Psoas muscle (tissue), 8 donors: ENCODE data around the gene PCID2. TPM values are rescaled to one million over a fixed set of nuclear protein-coding genes. Genes with fewer than 3 reads are reported as not detected.
"Not testable (repeated sequence)": the region's sequence is repeated elsewhere in the genome, so short reads cannot be mapped to it uniquely, and the experiment has no call there.

Experiments
- ATAC-seq, 4 donors: fragments of 200-7000 bp; cut with Tn5 transposase; one replicate each; pipeline ENCODE4 v1.9.1; 2020; ENCODE audit warnings: moderate library complexity in 3 of 4, mild to moderate bottlenecking in 2 of 4
- DNase-seq, 2 donors: peaks; one replicate each; pipeline ENCODE4 v3.0.0-alpha.2; 2020
- H3K27ac ChIP-seq: fragments of 200-600 bp; one replicate; pipeline ENCODE4 v1.8.0; 2022
- H3K27me3 ChIP-seq, 3 donors: fragments of 200-600 bp in 1 of 3; one replicate each; pipeline versions ENCODE4 v1.6.1 to v1.8.0; 2013 to 2022; ENCODE audit warnings: low read length in 2 of 3, mild to moderate bottlenecking in 2 of 3, moderate library complexity in 1 of 3; ENCODE audit not compliant: insufficient read depth in 3 of 3
- H3K36me3 ChIP-seq, 2 donors: fragments of 200-600 bp in 1 of 2; one replicate each; pipeline versions ENCODE4 v1.6.1 to v1.8.0; 2013 to 2022; ENCODE audit warnings: low read depth in 1 of 2, mild to moderate bottlenecking in 1 of 2, moderate library complexity in 1 of 2; ENCODE audit not compliant: insufficient read depth in 1 of 2
- H3K4me1 ChIP-seq: fragments of 200-600 bp; one replicate; pipeline ENCODE4 v1.8.0; 2022
- H3K4me3 ChIP-seq: fragments of 200-600 bp; one replicate; pipeline ENCODE4 v1.8.0; 2022; ENCODE audit warnings: mild to moderate bottlenecking
- H3K9me3 ChIP-seq: fragments of 200-600 bp; one replicate; pipeline ENCODE4 v1.8.0; 2022
- WGBS, 3 donors: extraction: QIAGEN DNeasy Blood & Tissue Kit; methylation state at CpG; one replicate each; pipeline versions ENCODE4 v1.1.6 to v1.1.7; 2013; 5-methylcytosine and 5-hydroxymethylcytosine counted together
- intact Hi-C, 2 donors: fragments of 100-400 bp; cut with DNase I; formaldehyde crosslinking; loops; one replicate each; pipeline versions ENCODE4 v1.11.0 to v1.14.2; 2022
- polyA plus RNA-seq, 3 donors: library from polyadenylated mRNA; stranded (reverse); fragments of 200-250 nt; gene quantifications; one replicate each; pipeline ENCODE4 v1.2.3, GENCODE V29; 2013
- total RNA-seq, 4 donors: library from RNA; stranded (reverse); fragmentation: NEBNext Ultra II Directional in 2 of 4; extraction: Animal tissue kit (Norgen Biotek cat#: 25700) in 2 of 4; gene quantifications; one replicate each; pipeline versions ENCODE4 v1.2.1 to v1.2.4, GENCODE V29; 2021 to 2023
- TF ChIP-seq, protein P1 (sequence below): fragments of 200-600 bp; IDR thresholded peaks from one replicate; pipeline ENCODE4 v1.8.0; 2022; ENCODE audit warnings: antibody characterized with exemption
- donor health status: healthy with polysubstance abuse.
- donor health status: DM: no; HTN: no; CAD: no; lungs with moderate emphysema.
- donor health status: Bipolar disorder and iron deficiency.
- donor health status: healthy.
- donor health status: DM: yes; HTN: yes; CAD: no.
- donor health status: DM: no; HTN: no; CAD: no.
- donor health status: DM: no; HTN: no; CAD: no.
- donor health status: DM: yes; HTN: yes; CAD: no.

The PCID2 gene
- total and polyA plus RNA-seq, 7 donors, result 19.9 to 37.1 (median 26.6) TPM

GRCh38 chr13:113243847-113244246, 35.4 kb upstream of the PCID2 start:
- Histone ChIP-seq H3K27me3 (no peaks in the 10 kb centered on the region), H3K36me3 (peaks cover 20 to 100% of the 10 kb centered on the region in 2 donors), H3K4me1 (no peaks in the 10 kb centered on the region), H3K9me3 (no peaks in the 10 kb centered on the region), H3K27ac (peak overlapping the region; percentile 15), H3K4me3 (no peak overlapping the region)
- ATAC-seq, result peak in 3 of 4 donors; percentile 42 to 72 (median 53)
- TF ChIP-seq, protein P1, sequence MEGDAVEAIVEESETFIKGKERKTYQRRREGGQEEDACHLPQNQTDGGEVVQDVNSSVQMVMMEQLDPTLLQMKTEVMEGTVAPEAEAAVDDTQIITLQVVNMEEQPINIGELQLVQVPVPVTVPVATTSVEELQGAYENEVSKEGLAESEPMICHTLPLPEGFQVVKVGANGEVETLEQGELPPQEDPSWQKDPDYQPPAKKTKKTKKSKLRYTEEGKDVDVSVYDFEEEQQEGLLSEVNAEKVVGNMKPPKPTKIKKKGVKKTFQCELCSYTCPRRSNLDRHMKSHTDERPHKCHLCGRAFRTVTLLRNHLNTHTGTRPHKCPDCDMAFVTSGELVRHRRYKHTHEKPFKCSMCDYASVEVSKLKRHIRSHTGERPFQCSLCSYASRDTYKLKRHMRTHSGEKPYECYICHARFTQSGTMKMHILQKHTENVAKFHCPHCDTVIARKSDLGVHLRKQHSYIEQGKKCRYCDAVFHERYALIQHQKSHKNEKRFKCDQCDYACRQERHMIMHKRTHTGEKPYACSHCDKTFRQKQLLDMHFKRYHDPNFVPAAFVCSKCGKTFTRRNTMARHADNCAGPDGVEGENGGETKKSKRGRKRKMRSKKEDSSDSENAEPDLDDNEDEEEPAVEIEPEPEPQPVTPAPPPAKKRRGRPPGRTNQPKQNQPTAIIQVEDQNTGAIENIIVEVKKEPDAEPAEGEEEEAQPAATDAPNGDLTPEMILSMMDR, result no peak
- intact Hi-C loops, result no loop called here
- DNase-seq, result no peak
- 35 to 63% (median 50%) methylated on average over 6 of the region's 6 CpGs for WGBS, 3 donors

GRCh38 chr13:113241623-113242022, 33.2 kb upstream of the PCID2 start:
- ATAC-seq, H3K9me3 ChIP-seq, H3K27ac ChIP-seq, H3K27me3 ChIP-seq, H3K4me3 ChIP-seq, intact Hi-C loops, DNase-seq, H3K4me1 ChIP-seq: not testable (repeated sequence)
- WGBS, 3 donors, result 72 to 88% (median 80%) methylated on average over 8 of the region's 8 CpGs
- H3K36me3 ChIP-seq, result peaks cover 13 to 100% of the 10 kb centered on the region in 2 donors

DNA sequence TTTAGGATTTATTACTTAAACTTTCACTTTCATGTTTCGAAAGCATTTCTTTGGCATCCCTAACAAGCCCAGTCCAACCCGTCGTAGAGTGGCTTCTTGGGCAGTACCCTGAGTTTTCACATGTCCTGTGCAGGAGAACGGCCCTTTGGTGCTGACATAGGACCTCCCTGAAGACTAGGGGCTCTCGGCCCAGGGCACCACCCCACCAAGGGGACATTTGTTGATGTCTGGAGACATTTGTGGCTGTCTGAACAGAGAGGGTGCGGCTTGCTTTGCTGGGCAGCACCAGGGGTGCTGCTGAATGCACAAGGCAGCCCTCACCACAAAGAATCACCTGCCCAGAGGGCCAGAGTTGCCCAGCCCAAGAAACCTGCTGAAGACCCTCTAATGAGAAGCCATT, 31.5 kb upstream of the PCID2 start:
- TF ChIP-seq, protein P1, result no peak
- Histone ChIP-seq H3K36me3 (peaks cover 6 to 97% of the 10 kb centered on the region in 2 donors), H3K4me3 (no peak overlapping the region), H3K4me1 (no peaks in the 10 kb centered on the region), H3K27me3 (no peaks in the 10 kb centered on the region), H3K9me3 (no peaks in the 10 kb centered on the region), H3K27ac (no peak overlapping the region)
- intact Hi-C loops, result no loop called here
- DNase-seq (no peak), ATAC-seq (no peak)
- 85 to 93% (median 87%) methylated on average over 6 of the region's 6 CpGs for WGBS, 3 donors

GRCh38 chr13:113239357-113239756, 30.9 kb upstream of the PCID2 start:
- Histone ChIP-seq H3K4me3 (no peak overlapping the region), H3K36me3 (peaks cover 6 to 97% of the 10 kb centered on the region in 2 donors), H3K27me3 (no peaks in the 10 kb centered on the region), H3K4me1 (no peaks in the 10 kb centered on the region), H3K9me3 (no peaks in the 10 kb centered on the region), H3K27ac (no peak overlapping the region)
- TF ChIP-seq, protein P1, result no peak
- no peak for DNase-seq
- no peak for ATAC-seq
- WGBS, 3 donors, result 85 to 91% (median 87%) methylated on average over 15 of the region's 15 CpGs
- intact Hi-C loops, result no loop called here

DNA sequence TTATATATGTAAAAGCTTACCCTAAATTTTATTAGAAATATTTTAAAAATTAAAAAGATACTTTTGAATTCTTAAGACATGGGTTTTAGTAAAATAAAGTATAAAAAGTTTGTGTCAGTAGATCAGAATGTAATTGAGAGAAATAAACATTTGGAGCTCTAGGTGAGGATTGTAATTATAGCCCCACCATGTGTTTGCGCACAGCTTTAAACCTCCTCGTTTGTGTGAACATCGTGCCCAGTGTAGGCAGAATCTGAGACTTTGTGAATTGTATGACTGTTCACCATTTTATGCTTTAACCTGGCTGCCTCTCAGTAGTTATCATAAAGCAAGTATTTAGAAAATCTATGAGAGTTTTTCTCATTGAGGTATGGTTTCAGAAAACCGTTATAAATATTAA, 30.1 kb upstream of the PCID2 start:
- DNase-seq (no peak), ATAC-seq (no peak)
- Histone ChIP-seq H3K4me1 (no peaks in the 10 kb centered on the region), H3K27ac (no peak overlapping the region), H3K27me3 (no peaks in the 10 kb centered on the region), H3K4me3 (no peak overlapping the region), H3K9me3 (no peaks in the 10 kb centered on the region), H3K36me3 (peaks cover 8 to 97% of the 10 kb centered on the region in 2 donors)
- intact Hi-C loops, result no loop called here
- TF ChIP-seq, protein P1, result no peak
- WGBS, 3 donors, result 76 to 83% (median 80%) methylated on average over 4 of the region's 4 CpGs
